NT2/D1 (cell line): ENCODE results near the gene ZNF235.

ENCODE experiments used
- YY1 ChIP-seq: IDR thresholded peaks from 2 replicates; pipeline ENCODE4 v1.6.1; 2011; ENCODE audit not compliant: insufficient read length, insufficient read depth
- ZNF274 ChIP-seq: IDR thresholded peaks from 2 replicates; pipeline ENCODE4 v1.6.1; 2011; ENCODE audit warnings: mild to moderate bottlenecking, low read depth, low read length

GRCh38 chr19:44332145-44332544 is 27.3 kb upstream of the ZNF235 start:
- no peak for TF ChIP-seq YY1
- no peak for TF ChIP-seq ZNF274
